Activated CD8-positive, alpha-beta memory T cell treated with anti-CD3 and anti-CD28 coated beads for 1 hour (primary cell): ENCODE results near the gene LSM14A.

Source experiments
- DNase-seq, 2 donors: peaks; one replicate each; pipeline ENCODE4 v3.0.0-alpha.2; 2020; ENCODE audit warnings: low read depth in 1 of 2; ENCODE audit errors: extremely low read depth in 1 of 2

LSM14A gene

DNA sequence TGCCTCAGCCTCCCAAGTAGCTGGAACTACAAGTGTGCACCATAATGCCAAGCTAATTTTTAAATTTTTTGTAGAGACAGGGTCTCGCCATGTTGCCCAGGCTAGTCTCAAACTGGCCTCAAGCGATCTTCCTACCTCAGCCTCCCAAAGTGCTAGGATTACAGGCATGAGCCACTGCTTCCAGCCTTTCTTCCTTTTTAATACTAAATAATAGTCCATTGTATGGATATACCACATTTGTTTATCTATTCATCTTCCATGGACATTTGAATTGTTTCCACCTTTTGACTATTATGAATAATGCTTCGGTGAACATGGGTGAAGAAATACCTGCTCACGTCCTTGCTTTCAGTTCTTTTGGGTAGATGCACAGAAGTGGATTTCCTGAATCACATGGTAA lies 106.5 kb downstream of the LSM14A start:
- no peak for DNase-seq
